Measurements from ENCODE around the gene NAA38. TPM values are rescaled to one million over a fixed set of nuclear protein-coding genes. Genes with fewer than 3 reads are reported as not detected.

Gene NAA38
- total RNA-seq, 1 experiment from 2014 or later = 46.3 TPM

- no peak for TF ChIP-seq ATF2 (CRISPR knock-in tag; IDR thresholded peaks at IDR 0.05; ENCODE audit: borderline replicate concordance, low read depth)
Observed at GRCh38 chr17:7841915-7842379, 15.4 kb downstream of the NAA38 start (continued).

GRCh38 chr17:7841396-7841914 is 15.9 kb downstream of the NAA38 start:
- Mint-ChIP-seq H3K4me1 (peaks cover 43% of the 10 kb centered on the region), H3K4me3 (peak overlapping the region; percentile 81), H3K36me3 (no peaks in the 10 kb centered on the region), H3K9me3 (no peaks in the 10 kb centered on the region), H3K27ac (peak overlapping the region; percentile 22; the same call in 1 of the 2 replicates), H3K27me3 (ENCODE audit: low read depth) (peaks cover 51% of the 10 kb centered on the region)
- ChIA-PET POLR2A (interaction anchor here (0.5 kb wide), 1 partner anchor 90 kb away, joined by 6 read pairs; no protein-coding TSS in a partner anchor), CTCF (interaction anchor here (1.0 to 7.0 kb wide), 6 partner anchors 7 to 238 kb away, joined by 4 to 66 read pairs (median 6); partner anchors contain the start of gene KDM6B)
- ATAC-seq (no peak; the same call in 1 of the 2 replicates), DNase-seq (ENCODE audit: low spot score) (no peak)
- TF ChIP-seq PRRX2 (CRISPR knock-in tag; IDR thresholded peaks at IDR 0.05) (no peak), NFATC4 (CRISPR knock-in tag; IDR thresholded peaks at IDR 0.05) (no peak), HMGXB4 (CRISPR knock-in tag; IDR thresholded peaks at IDR 0.05) (no peak), ZNF396 (CRISPR knock-in tag; IDR thresholded peaks at IDR 0.05; ENCODE audit: borderline replicate concordance) (no peak), FOXP1 (CRISPR knock-in tag; IDR thresholded peaks at IDR 0.05; ENCODE audit: borderline replicate concordance) (no peak), FOXP4 (CRISPR knock-in tag; IDR thresholded peaks at IDR 0.05) (no peak), FOXK1 (CRISPR knock-in tag; IDR thresholded peaks at IDR 0.05) (no peak), ZBTB21 (CRISPR knock-in tag; IDR thresholded peaks at IDR 0.05; ENCODE audit: borderline replicate concordance) (no peak), MLX (CRISPR knock-in tag; IDR thresholded peaks at IDR 0.05) (no peak)

GRCh38 chr17:7840875-7841274 is 16.5 kb downstream of the NAA38 start:
- Mint-ChIP-seq H3K27ac (0 out of 2 replicates have a peak overlapping the region, but pooled peaks have one; percentile 22), H3K4me3 (peak overlapping the region; percentile 81), H3K27me3 (ENCODE audit: low read depth) (peaks cover 51% of the 10 kb centered on the region), H3K4me1 (peaks cover 43% of the 10 kb centered on the region), H3K9me3 (no peaks in the 10 kb centered on the region), H3K36me3 (no peaks in the 10 kb centered on the region)
- CTCF ChIA-PET = no interaction called here
- no peak for ATAC-seq
- TF ChIP-seq HMGXB4 (CRISPR knock-in tag; IDR thresholded peaks at IDR 0.05) = no peak
- no peak for TF ChIP-seq ATF2 (CRISPR knock-in tag; IDR thresholded peaks at IDR 0.05; ENCODE audit: borderline replicate concordance, low read depth)
- no peak for DNase-seq (ENCODE audit: low spot score)
- POLR2A ChIA-PET = interaction anchor here (0.5 kb wide), 1 partner anchor 90 kb away, joined by 6 read pairs; no protein-coding TSS in a partner anchor

Measured in WTC11 (cell line).